ENCODE measurements around the gene E4F1. TPM values are rescaled to one million over a fixed set of nuclear protein-coding genes. Genes with fewer than 3 reads are reported as not detected.
A peak's percentile ranks its signal among the peaks of the same experiment; 100 is the strongest.

The E4F1 gene
- total and polyA plus RNA-seq, 2 of the 8 experiments (the other 6 are each of a cell fraction or from before 2014, with no cell fraction given) = 22.2 to 27.0 TPM

- no peak for FAIRE-seq
- Histone ChIP-seq H3K36me3 (ENCODE audit: control insufficient read depth in 2 of 4, insufficient read depth in 4 of 4, low read length in 3 of 4) (peaks cover 8 to 42% (median 19%) of the 10 kb centered on the region in 4 experiments; a peak in 6 of 8 replicates), H3K79me1 (ENCODE audit: low read depth, low read length) (peaks cover 10% of the 10 kb centered on the region), H3K9ac (replicated peaks in 1 of 4; ENCODE audit: extremely low read depth in 1 of 4, low read depth in 3 of 4, low read length in 3 of 4) (no peak overlapping the region), H2AFZ (ENCODE audit: low read length) (no peak overlapping the region), H3K27ac (ENCODE audit: low read depth, low read length) (no peak overlapping the region), H3K4me1 (replicated peaks in 1 of 4; ENCODE audit: control insufficient read depth in 3 of 4, insufficient read depth in 4 of 4, low read length in 3 of 4) (peaks cover 0 to 27% (median 12%) of the 10 kb centered on the region in 4 experiments; a peak in 6 of 7 replicates), H3K23me2 (ENCODE audit: low read depth, low read length) (peaks cover 20% of the 10 kb centered on the region), H2BK120ac (replicated peaks; ENCODE audit: low read depth, low read length) (no peak overlapping the region), H2BK12ac (ENCODE audit: low read depth, low read length) (no peak overlapping the region), H4K8ac (ENCODE audit: extremely low read depth, insufficient read depth, low read length) (peak overlapping the region; percentile 77), H3K4me3 (ENCODE audit: extremely low read depth in 1 of 4, insufficient read depth in 2 of 4, low read depth in 3 of 4, low read length in 4 of 4) (no peak overlapping the region), H3K23ac (ENCODE audit: insufficient read length) (no peak overlapping the region), H4K20me1 (replicated peaks in 1 of 2; ENCODE audit: control insufficient read depth in 1 of 2, insufficient read depth in 2 of 2, low read length in 2 of 2) (peaks cover 8 to 41% of the 10 kb centered on the region in 2 experiments), H2BK5ac (ENCODE audit: low read depth, low read length) (no peak overlapping the region), H3K9me3 (ENCODE audit: insufficient read depth in 2 of 2, low read depth in 1 of 2, low read length in 1 of 2) (no peaks in the 10 kb centered on the region), H3K14ac (ENCODE audit: insufficient read length) (no peak overlapping the region), H3K4ac (replicated peaks; ENCODE audit: insufficient read length, low read depth, low read length) (no peak overlapping the region), H2AK5ac (ENCODE audit: low read depth, low read length) (no peak overlapping the region), H3K56ac (replicated peaks; ENCODE audit: insufficient read length, low read depth, low read length) (no peak overlapping the region), H3K4me2 (ENCODE audit: insufficient read depth in 1 of 2, low read depth in 2 of 2, low read length in 2 of 2) (no peak overlapping the region), H4K91ac (replicated peaks; ENCODE audit: insufficient read length, low read length) (no peak overlapping the region), H4K5ac (ENCODE audit: insufficient read length, low read depth, low read length) (no peak overlapping the region), H2BK20ac (ENCODE audit: low read length) (no peak overlapping the region), H3K18ac (ENCODE audit: extremely low read depth, low read length) (no peak overlapping the region), H3K79me2 (ENCODE audit: control insufficient read depth in 1 of 2, insufficient read depth in 2 of 2, low read length in 2 of 2) (peaks cover 3 to 25% of the 10 kb centered on the region in 2 experiments; a peak in 3 of 4 replicates), H3K27me3 (replicated peaks in 1 of 4; ENCODE audit: control insufficient read depth in 3 of 4, extremely low read depth in 1 of 4, insufficient read depth in 3 of 4, low read length in 3 of 4) (no peaks in the 10 kb centered on the region), H2BK15ac (ENCODE audit: low read length) (no peak overlapping the region)
- CTCF ChIA-PET (ENCODE audit: partially characterized antibody) = interaction anchor here (0.6 to 3.2 kb wide), 4 partner anchors 10 to 1871 kb away, joined by 3 to 20 read pairs (median 4); no protein-coding TSS in a partner anchor
- WGBS, 2 experiments (ENCODE audit: extremely low coverage in 1 of 2, insufficient coverage in 1 of 2, insufficient read length in 1 of 2, insufficient replicate concordance in 2 of 2, low coverage in 1 of 2, low lambda C conversion rate in 2 of 2, missing lambda C conversion rate in 1 of 2) = 96% methylated on average over 27 of the region's 29 CpGs; no CpG with 5 or more reads in 1 of the 2 experiments
- TF ChIP-seq TCF12 (IDR thresholded peaks at IDR 0.05; ENCODE audit: low read depth, low read length) (no peak), CHD1 (IDR thresholded peaks at IDR 0.05; ENCODE audit: low read depth, low read length) (no peak), EP300 (IDR thresholded peaks at IDR 0.05; ENCODE audit: borderline replicate concordance in 1 of 2, low read depth in 2 of 2, low read length in 2 of 2) (no peak), MAFK (IDR thresholded peaks at IDR 0.05; ENCODE audit: low read depth, low read length) (no peak), FOSL1 (IDR thresholded peaks at IDR 0.05; ENCODE audit: insufficient read depth, low read depth, low read length) (no peak), RBBP5 (IDR thresholded peaks at IDR 0.05; ENCODE audit: borderline replicate concordance, low read depth, low read length) (no peak), ATF3 (IDR thresholded peaks at IDR 0.05; ENCODE audit: insufficient read depth, low read depth, low read length) (no peak), EGR1 (IDR thresholded peaks at IDR 0.05; ENCODE audit: borderline replicate concordance, low read depth, low read length) (no peak)
- no peak for DNase-seq (ENCODE audit: low read depth in 1 of 2, low spot score in 2 of 2)
- POLR2A ChIA-PET (ENCODE audit: partially characterized antibody) = interaction anchor here (0.9 to 15.1 kb wide), 17 partner anchors 12 to 260 kb away, joined by 3 to 156 read pairs (median 6); partner anchors contain the start of genes CASKIN1, DNASE1L2, E4F1 and TRAF7
Measured at GRCh38 chr16:2209258-2210008, 14.0 kb upstream of the E4F1 start.
